ENCODE measurements around the gene MBNL1. TPM values are rescaled to one million over a fixed set of nuclear protein-coding genes. Genes with fewer than 3 reads are reported as not detected.

The MBNL1 gene
- total and polyA plus RNA-seq, 2 of the 4 experiments (the other 2 are of a cell fraction) = 127 to 664 TPM

- Histone ChIP-seq H3K4me2 (ENCODE audit: low read depth, low read length) (no peak overlapping the region), H4K8ac (ENCODE audit: low read depth in 2 of 2, low read length in 2 of 2) (no peak overlapping the region), H3K4ac (ENCODE audit: low read depth, low read length) (no peak overlapping the region), H4K91ac (ENCODE audit: insufficient read depth, low read depth, low read length) (no peak overlapping the region), H2AK9ac (replicated peaks; ENCODE audit: low read depth, low read length, poor library complexity) (no peak overlapping the region), H3K9me1 (ENCODE audit: insufficient read depth, low read length) (no peaks in the 10 kb centered on the region; the same call in 1 of the 2 replicates), H2AFZ (replicated peaks; ENCODE audit: low read length, poor library complexity) (no peak overlapping the region), H2BK5ac (ENCODE audit: low read depth, low read length, poor library complexity, severe bottlenecking) (peak overlapping the region; percentile 53), H2BK120ac (ENCODE audit: low read depth, low read length) (no peak overlapping the region), H3K9me3 (ENCODE audit: control insufficient read depth, insufficient read depth, low read length) (no peaks in the 10 kb centered on the region), H2BK15ac (ENCODE audit: low read depth, low read length) (no peak overlapping the region), H3K18ac (ENCODE audit: low read depth, low read length) (no peak overlapping the region), H3K27ac (ENCODE audit: insufficient read depth, low read length) (no peak overlapping the region), H3K4me3 (ENCODE audit: insufficient read depth, low read depth, low read length) (no peak overlapping the region), H3K56ac (ENCODE audit: extremely low read depth, insufficient read depth, low read length) (no peak overlapping the region), H2BK20ac (ENCODE audit: low read depth, low read length) (no peak overlapping the region), H3K9ac (ENCODE audit: low read depth, low read length) (no peak overlapping the region), H3K27me3 (ENCODE audit: control insufficient read depth, insufficient read depth, low read length) (no peaks in the 10 kb centered on the region), H3K14ac (replicated peaks; ENCODE audit: low read depth, low read length) (no peak overlapping the region), H3K79me1 (ENCODE audit: low read depth in 1 of 2, low read length in 2 of 2) (peaks cover 20 to 40% of the 10 kb centered on the region in 2 experiments), H4K5ac (ENCODE audit: low read depth, low read length) (no peak overlapping the region), H4K20me1 (ENCODE audit: insufficient read depth, low read length) (peaks cover 16% of the 10 kb centered on the region; the same call in 1 of the 2 replicates), H3K36me3 (ENCODE audit: control insufficient read depth, insufficient read depth, low read length) (peaks cover 11% of the 10 kb centered on the region), H3K4me1 (ENCODE audit: control insufficient read depth, insufficient read depth, low read length) (peaks cover 4% of the 10 kb centered on the region), H2AK5ac (ENCODE audit: low read depth, low read length) (no peak overlapping the region), H3K23ac (ENCODE audit: low read depth, low read length) (no peak overlapping the region)
- intact Hi-C loops (cut with micrococcal nuclease) (loop anchor here (1.0 to 10.0 kb wide), 6 partner anchors 139 to 599 kb away; no protein-coding TSS in a partner anchor), in situ Hi-C loops (cut with MboI; ENCODE audit: low sequenced_read_pairs) (loop anchor here (10.0 kb wide), 1 partner anchor 369 kb away; no protein-coding TSS in a partner anchor), dilution Hi-C loops (cut with HindIII; ENCODE audit: low sequenced_read_pairs, unreplicated experiment) (no loop called here)
- ChIA-PET CTCF (interaction anchor here (0.6 to 1.8 kb wide), 7 partner anchors 13 to 371 kb away, joined by 3 to 8 read pairs (median 3); no protein-coding TSS in a partner anchor), POLR2A (ENCODE audit: unreplicated experiment) (no interaction called here)
- TF ChIP-seq POLR2A (IDR thresholded peaks at IDR 0.05; ENCODE audit: low read depth, low read length) (no peak), SMC3 (IDR thresholded peaks at IDR 0.05; ENCODE audit: low read depth, low read length) (no peak), ELK1 (IDR thresholded peaks at IDR 0.05; ENCODE audit: borderline replicate concordance, low read depth, low read length) (no peak), MAZ (IDR thresholded peaks at IDR 0.05; ENCODE audit: borderline replicate concordance, low read depth, low read length) (no peak), USF2 (IDR thresholded peaks at IDR 0.05; ENCODE audit: low read depth, low read length) (no peak), FOS (IDR thresholded peaks at IDR 0.05; ENCODE audit: low read depth, low read length) (no peak), RFX5 (IDR thresholded peaks at IDR 0.05; ENCODE audit: low read depth, low read length) (no peak), BHLHE40 (IDR thresholded peaks at IDR 0.05; ENCODE audit: low read depth, low read length) (no peak), MAFK (IDR thresholded peaks at IDR 0.05; ENCODE audit: low read depth, low read length) (no peak)
- DNase-seq = peak; percentile 31
- BruUV-seq (replicated peaks) = no TSS peak
- ATAC-seq (ENCODE audit: low read depth) = peak; percentile 38
- no CpG with 5 or more reads among the region's 3 CpGs for WGBS, 2 experiments (ENCODE audit: extremely low coverage in 2 of 2, insufficient read length in 1 of 2)
These were observed 174.7 kb downstream of the MBNL1 start for GRCh38 chr3:152443212-152444023.
